ENCODE measurements around the gene OVAAL.

OVAAL gene

DNA sequence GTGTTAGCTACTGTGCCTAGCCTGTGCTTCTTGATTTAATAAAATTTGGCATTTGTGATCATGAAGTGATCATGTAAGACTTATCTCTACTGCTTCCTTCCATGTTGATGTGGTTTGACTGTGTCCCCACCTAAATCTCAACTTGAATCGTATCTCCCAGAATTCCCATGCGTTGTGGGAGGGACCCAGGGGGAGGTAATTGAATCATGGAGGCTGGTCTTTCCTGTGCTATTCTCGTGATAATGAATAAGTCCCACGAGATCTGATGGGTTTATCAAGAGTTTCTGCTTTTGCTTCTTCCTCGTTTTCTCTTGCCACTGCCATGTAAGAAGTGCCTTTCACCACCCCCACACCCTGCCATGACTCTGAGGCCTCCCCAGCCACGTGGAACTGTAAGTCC lies at the start of gene OVAAL:
Gene OVAAL (plus strand): TSS at position 301 of the 400 bp plus-strand sequence.
- no peak for DNase-seq

DNA sequence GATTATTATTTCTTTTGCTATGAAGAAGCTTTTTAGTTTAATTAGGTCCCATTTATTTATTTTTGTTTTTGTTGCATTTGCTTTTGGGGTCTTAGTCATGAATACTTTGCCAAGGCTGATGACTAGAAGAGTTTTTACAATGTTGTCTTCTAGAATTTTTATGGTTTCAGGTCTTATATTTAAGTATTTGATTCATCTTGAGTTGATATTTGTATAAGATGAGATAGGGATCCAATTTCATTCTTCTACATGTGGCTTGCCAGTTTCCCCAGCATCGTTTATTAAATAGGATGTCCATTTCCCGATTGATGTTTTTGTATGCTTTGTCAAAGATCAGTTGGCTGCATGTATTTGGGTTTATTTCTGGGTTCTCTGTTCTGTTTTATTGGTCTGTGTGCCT lies 47.9 kb upstream of the OVAAL start:
- DNase-seq: no peak

DNA sequence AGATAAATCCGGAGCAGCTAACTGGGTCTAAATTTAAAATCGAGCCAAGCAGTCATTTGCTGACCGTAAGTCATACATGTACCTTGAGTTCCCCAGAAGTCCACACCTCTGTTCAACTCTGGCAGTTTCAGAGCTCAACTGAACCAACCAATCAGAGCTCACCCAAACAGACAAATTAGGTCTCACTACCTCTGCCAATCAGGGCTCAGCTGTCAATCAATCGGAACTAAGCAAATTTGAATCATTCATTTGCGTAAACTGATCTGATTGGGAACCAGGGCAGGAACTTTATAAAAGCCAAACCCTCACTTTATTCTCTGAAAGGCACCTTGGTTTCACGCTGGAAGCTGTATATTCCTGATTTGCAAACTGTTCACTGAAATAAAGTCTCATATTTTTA lies 45.2 kb upstream of the OVAAL start:
- DNase-seq: no peak

DNA sequence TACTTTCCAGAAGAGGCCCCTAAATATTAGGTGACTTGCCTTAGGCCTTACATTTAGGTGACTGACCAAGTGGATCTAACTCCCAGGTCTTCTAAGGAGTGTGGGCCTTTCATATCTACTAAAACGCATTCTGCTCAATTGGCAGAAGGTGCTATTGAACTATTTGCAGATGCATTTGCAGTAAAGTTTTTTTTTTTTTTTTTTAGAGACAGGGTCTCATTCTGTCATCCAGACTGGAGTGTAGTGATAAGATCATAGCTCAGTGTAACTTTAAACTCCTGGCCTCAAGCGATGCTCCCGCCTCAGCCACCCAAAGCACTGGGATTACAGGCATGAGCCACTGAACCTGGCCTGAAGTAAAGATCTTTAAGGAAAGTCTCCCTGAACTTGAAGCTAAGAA lies 43.4 kb upstream of the OVAAL start:
- DNase-seq: no peak

DNA sequence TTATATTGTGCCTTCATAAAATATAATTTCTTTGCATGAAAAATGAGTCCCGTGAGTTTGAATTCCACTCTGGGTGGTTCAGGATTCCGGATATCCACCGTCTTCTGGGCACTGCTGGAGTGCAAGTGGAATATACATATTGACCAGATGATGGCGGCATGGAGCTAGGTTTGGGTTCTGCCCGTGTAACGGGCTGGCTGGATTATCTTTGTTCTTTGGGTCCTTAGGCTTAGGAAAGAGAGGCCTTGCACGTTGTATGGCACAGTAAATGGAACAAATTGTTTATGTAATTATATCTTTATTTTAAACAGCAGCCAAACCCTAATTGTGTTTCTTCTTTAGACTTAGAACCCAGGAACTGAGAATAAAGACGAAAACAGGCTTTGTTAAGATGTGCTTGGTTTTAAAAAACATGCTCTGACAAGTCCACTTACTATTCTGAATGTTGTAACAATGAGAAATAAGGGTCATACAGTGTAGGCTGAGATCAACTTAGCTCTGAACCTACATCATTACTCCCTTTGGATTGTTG lies 42.8 kb upstream of the OVAAL start:
- peak; percentile 87 for DNase-seq

DNA sequence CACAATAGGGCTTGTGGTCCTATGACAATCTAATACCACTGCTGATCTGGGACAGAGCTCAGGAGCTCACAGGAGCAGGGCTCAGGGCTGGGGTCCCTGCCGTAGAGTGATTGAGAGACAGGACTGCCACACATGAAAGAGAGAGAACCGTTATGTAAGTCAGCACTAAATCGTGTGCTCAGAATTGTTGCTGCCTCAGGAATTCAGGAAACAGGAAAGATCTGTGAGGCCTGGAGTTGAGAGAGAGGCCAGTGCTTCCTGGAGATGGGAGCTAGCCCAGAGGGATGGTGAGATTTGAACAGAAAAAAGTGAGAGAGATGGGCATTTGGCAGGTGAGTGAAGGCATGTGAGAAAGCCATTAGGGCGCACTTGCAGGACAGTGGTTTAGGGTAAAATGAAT lies 38.9 kb upstream of the OVAAL start:
- no peak for DNase-seq

DNA sequence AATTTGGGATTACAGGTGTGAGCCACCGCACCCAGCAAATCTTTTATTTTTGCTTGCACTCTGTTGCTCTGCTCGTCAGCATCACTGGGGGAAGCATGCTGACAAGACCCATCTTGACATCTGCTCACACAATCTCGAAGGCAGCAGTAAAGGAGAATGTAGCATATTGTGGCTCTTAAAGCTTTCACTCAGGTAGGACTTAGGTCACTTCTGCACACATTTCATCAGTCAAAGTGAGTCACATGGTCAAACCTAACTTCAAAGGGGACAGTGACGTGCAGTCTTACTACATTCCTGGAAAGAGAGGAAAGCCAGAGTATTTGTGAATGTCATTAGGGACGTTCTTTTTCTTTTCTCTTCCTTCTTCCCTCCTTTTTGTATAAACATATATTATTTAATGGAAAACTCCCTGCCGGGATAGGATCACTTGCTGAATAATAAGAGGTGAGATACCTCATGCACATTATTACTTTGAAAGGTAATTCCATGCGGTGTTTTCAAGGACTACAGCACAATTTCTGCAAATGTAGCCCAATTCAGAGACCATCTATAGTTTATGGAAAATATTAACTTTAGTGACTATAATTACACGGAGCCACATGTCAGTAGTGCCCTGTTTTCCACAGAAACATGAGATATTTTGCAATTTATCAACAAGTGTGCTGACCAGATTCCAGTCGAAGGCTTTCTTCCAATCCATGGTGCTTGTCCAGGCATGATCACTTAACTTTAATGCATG lies 37.1 kb upstream of the OVAAL start:
- DNase-seq: no peak

DNA sequence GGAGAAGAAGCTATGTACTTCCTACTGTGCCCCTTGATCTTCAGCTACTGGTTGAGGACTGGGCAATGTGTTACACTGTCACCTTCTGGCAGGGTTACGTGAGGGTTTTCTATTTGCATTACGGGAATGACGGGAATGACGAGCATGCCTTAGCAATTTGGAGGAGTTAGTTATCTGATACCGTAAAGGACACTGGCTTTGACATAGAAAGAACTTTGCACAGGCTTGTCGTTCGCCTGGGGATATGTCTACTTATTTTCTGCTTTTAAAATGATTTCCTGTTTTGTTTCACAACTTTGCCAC lies 36.6 kb upstream of the OVAAL start:
- no peak for DNase-seq

DNA sequence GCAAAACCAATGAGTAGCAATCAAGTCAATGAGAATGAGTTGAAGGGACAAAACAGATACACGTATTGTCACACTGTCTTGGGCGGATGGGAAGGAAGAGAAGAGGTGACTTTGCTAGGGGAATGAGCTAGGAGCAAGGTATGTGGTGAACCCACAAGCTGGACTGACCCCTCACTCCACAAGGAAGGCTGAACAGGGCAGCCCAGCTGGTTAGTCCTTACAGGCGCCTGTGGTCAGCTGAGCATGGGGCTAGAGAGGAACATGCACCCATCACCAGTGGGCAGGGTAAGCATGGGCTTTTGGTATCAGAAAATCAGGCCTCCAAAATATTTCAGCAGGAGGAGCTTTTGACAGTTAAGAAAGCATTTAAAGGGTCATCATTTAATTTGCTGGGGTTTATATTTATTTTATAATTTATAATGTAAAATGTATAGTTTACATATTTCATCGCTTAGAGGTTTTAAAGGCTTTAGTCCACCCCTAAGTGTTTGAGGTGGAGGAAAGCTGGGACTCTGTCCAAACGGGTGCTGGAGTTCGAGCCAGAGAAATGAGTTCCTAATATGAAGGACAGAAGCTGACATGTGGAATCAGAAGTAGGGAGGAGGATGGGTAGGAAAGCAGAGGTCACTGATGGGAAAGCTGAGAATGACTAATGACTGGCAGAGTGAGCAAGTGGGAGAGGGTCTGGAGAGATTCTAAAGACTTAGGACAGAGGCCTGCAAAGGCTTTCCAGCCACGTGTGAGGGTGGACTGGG lies 34.4 kb upstream of the OVAAL start:
- no peak for DNase-seq

DNA sequence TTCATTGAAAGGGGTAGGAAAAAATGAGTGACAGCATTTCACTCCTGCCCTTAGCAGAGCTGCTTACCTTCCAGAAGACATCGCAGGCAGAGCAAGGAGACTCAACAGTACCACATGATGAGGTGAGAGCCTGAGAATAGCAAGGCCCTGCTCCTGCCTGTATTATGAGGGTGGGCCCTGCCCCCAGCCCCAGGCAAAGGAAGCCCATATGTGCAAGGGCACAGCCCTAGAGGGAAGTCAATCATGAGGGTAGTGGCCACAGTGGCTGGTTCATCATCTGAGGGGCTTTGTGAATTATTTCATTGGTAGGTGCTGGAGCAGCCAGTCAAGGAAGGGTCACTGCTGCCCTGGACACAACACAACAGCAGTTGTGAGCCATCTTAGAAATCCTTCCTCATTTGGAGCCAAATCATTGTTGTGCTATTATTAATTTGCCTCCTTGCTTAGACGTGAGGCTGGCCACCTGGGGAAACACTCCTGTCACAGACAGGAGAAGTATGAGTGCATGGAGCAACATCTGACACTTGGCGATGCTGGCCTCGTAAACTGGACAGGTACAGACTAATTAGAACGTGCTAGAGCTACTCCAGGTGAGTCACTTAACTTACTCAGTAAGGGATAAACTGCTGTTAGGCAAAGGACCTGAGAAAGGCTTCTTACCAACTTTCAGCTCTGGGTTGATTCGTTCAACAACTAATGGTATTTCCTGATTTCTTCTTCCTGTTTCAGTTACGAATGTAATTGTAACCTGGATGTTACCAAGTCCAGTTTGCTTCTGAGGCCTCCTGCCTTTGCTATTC lies 33.6 kb upstream of the OVAAL start:
- no peak for DNase-seq

DNA sequence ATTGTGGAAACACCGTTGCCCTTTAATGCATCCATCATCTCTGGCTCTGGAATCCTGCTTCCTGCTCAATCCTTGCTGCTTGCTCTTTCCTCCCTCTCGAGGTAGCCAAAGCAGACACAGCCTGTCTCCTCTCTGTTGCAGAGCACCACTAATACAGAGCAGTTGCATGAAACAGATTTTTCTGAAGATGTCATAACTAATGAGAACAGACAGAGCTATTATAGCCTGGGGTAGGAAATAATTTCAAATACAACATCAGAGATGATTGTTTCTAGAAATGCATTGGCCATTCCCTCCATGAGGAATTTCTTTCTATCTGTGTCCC lies 33.1 kb upstream of the OVAAL start:
- no peak for DNase-seq

DNA sequence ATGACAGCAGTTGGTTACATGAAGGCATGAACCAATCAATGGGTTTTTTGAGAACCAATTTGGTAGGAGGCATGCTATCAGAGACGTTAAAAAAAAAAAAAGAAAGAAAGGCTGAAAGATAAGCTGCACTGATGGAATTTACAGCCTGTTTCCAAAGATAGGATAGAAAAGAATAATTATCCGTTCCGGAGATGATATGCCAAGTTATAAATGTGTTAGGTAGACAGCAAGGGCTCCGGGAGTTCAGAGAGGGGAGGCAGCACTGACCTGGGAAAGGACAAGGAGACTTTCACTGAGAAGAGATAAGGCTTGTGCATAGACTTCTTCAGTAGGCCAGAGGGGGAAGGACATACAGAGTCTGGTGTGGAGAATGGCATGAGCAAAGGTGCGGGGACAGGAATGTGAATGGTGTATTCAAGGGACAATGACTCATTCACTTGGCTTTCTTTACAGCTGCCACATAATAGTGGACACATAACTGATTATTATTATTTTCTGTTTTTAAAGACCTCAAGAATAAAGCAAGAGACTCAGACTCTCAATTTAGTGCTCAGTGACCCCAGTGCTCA lies 31.6 kb upstream of the OVAAL start:
- DNase-seq: no peak

DNA sequence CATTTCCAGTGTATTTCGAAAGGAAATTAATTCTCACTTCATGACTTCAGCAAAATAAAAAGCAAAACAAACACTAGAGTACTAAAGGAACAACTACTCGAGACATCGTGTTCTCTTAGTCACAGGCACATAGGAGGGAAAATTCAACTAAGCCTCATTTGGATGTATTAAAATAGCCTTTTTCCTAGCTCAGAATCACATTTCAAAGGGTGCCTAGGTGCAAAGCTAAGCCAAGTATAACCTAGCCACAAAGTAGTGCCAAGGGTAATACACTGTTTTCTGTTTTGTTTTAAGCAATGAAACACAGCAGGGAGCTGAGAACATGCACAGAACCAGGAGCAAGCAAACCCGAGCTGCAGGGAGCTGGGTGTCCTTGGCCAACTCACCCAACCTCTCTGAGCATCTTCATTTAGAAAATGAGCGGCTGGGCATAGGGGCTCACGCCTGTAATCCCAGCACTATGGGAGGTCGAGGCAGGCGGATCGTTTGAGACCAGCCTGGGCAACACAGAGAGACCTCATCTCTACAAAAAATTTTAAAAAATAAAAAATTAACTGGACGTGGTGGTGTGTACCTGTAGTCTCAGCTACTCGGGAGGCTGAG lies 29.8 kb upstream of the OVAAL start:
- no peak for DNase-seq

DNA sequence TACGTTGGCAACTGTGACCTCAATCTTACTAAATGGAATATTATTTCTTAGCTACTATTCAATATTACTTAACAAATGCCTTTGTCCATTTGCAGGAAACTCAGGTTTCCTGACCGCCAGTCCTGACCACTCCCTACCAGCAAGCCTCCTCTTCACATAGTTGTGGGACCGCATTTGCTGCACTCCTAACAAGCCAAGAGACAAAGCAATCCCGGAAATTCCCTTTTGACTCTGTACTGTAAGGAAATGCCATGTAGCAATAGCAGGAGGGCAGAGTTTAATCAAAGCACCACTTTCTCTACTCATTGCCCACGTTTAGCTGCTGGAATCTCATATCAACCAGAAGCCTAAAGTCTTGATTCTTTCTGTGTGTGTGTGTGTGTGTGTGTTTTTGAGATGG lies 28.3 kb upstream of the OVAAL start:
- no peak for DNase-seq

DNA sequence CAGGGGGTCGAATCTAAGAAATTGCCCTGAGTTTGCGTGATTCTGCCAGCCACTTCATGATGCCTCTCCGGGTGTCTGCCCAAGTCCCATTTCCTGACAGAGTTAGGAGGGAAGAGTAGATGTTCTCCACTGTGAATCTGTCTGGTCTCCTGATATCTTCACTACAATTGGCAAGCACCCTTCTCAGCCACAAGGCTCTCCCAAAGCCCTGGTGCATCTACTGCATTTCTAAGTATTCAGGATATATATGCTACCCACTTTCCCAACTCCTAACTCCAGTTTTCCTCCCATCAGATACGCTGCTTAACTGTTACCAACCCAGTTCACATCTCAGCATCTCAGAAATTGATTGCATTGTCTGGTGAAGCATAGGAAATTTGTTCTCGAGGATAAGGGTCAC lies 25.9 kb upstream of the OVAAL start:
- no peak for DNase-seq

DNA sequence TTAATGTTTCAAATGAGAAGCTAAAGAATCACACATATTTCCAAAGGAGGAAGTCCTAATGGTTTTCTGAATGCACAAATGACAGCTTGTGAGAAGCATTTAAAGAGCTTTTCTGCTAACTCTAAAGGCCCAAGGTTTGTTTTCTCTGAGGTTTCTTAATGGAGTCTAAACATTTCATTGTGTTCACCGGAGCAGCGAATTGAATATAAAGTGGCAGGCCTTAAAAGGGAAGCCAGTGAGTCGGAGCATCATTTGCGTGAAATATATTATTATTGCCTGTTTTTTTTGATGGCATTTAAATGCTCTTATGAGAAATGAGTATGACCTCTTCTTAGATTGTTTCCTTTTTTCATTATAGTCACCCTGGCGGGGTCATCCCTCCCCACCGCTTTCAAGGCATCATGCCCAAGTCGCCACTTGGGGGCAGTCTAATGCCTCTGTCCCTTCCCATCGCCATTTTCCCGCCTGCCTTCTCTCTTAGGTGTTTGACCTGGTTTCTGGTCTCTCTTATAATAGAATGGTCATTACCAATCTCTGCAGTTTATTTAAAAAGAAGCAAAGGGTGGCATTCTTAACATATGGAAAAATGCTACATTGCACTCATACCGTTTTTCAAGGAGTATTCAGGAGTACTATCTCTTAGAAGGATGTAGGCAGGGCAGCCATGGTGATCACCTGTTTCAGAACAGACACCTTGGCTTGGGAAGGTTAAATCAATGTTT lies 25.3 kb upstream of the OVAAL start:
- peak; percentile 75 for DNase-seq

DNA sequence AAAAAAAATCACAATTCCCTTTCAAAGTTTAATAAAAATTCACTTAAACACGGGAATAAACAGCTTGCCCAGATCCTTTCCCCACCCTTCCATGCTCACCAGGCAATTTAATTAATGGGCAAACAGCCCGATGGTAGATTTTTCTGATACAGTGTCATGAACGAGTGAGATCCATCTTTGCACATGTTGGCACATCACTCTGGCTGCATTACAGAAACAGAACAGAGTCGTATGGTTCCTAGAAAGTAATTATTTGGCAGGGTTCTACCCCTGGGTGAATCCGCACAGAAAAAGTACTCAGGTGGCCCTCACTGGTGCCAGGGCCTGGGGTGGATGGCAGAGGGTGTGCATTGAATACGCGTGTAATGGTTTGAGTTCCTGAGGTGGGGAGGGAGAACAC lies 24.6 kb upstream of the OVAAL start:
- peak; percentile 20 for DNase-seq

DNA sequence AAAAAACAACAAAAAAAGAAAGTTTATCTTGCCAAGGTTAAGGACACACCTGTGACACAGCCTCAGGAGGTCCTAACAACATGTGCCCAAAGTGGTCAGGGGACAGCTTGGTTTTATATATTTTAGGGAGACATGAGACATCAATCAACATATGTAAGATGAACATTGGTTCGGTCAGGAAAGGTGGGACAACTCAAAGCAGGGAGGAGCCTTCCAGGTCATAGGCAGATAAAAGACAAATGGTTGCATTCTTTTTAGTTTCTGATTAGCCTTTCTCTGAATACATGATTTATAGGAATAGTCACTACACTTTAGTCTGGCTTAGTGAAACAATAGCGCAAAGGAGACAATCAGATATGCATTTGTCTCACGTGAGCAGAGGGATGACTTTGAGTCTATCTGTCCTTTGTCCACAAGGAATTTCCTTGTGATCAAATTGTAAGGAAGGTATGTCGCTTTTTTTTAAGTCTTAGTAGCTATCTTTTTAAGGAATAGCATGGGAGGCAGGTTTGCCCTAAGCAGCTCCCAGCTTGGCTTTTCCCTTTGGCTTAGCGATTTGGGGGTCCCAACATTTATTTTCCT lies 23.3 kb upstream of the OVAAL start:
- no peak for DNase-seq

DNA sequence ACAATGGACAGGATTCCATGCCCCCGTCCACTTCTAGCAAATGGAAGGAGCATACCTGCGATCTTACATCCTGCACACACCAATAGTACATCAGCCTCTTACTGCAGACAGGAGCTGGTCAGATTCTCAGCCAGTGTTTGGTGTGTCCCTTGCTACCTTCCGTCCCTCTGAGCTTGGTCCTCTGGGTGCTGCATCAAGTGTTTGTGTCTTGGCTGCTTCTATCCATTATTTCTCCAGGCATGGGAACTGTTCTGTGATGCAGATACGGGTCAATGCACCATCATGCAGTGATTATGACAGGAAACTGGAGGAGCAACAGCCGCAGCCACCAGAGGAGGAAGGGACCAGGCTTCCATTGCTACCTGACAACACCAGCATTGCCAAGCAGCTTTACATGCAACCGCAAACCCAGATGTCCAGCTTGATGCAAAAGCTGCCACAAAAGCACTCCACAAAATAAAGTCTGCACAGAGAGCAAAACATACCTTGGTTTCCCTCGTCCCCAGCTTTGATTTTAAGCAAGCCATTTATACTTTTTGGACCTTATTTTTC lies 21.9 kb upstream of the OVAAL start:
- DNase-seq: no peak

DNA sequence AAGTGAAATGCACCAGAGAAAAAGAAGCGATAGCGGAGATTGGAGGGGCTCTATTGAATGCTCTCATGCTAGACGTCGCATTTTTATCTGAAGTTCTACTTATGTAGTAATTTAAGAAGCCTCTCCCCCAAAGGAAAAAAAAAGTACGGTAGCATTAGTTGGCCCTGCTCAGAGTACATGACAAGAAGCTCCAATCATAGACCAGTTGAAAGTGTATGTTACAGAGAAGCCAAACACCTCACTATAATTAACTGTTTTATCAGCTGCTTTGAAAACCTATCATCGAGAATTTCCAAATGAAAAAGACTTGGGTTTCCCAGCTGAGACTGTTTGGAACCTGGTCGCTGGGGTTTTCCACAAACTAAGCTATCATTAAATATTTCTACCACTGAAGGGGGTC lies 19.6 kb upstream of the OVAAL start:
- DNase-seq: no peak

DNA sequence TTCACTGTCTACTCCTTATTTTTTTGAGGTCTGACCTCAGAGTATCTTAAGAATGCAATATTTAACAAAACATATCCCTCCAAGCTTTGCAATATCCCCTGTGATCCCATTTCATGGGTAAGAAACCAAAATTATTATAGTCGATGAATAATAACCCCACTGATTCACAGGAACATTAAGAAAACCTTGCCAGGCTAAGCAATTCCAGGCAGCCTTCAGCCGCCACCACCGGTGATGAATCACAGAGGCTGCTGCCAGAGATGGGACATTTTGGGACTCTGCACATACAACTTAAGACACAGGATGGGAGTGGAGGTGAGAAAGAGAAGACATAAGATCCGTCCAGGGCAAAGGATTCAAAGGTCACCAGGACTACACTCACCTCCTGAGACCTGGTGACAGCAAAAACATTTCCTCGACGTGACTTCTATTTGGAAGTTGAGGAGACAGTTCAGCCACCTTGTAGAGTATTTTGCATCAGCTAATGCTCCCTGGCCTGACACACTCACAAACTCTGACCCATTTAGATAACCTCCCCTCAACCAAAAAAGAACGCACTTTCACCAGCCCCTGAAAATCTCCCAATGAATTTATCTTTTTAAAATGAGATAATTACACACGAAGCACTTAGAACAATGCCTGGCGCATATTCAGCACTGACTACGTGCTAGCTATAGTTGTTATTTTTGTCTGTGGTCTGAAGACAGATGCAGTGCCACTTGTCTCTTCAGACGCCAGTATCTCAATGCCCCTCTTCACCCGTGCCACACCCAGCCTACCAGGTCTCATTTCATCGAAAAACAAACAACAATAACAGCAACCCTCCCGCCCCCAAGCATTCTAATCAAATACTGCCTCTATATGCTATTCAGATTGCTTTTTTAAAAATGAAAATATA lies 17.8 kb upstream of the OVAAL start:
- peak; percentile 23 for DNase-seq

All from NCI-H1105 treated with DMSO at 0.1 percent for 48 hours (cell line).